Effector CD4-positive, alpha-beta T cell (primary cell): Measurements from ENCODE around the gene DOCK4.

Experiments used
- DNase-seq: peaks from one replicate; pipeline ENCODE4 v3.0.0-alpha.2; 2020

DOCK4 gene

GRCh38 chr7:111785076-111785475, 421.1 kb downstream of the DOCK4 start:
- no peak for DNase-seq

GRCh38 chr7:111784296-111784695, 421.9 kb downstream of the DOCK4 start:
- DNase-seq: no peak

GRCh38 chr7:111783854-111784253, 422.3 kb downstream of the DOCK4 start:
- no peak for DNase-seq

- DNase-seq: no peak
Observed at GRCh38 chr7:111780527-111780926, 425.7 kb downstream of the DOCK4 start.

- DNase-seq: no peak
Observed at GRCh38 chr7:111775206-111775605, 431.0 kb downstream of the DOCK4 start.

- no peak for DNase-seq
Observed at GRCh38 chr7:111772716-111773115, 433.5 kb downstream of the DOCK4 start.

- no peak for DNase-seq
Observed at GRCh38 chr7:111771638-111772037, 434.6 kb downstream of the DOCK4 start.

GRCh38 chr7:111770116-111770515, 436.1 kb downstream of the DOCK4 start:
- no peak for DNase-seq

GRCh38 chr7:111765751-111766643, 440.2 kb downstream of the DOCK4 start:
- DNase-seq: no peak

GRCh38 chr7:111763221-111763801, 442.9 kb downstream of the DOCK4 start:
- DNase-seq: no peak

GRCh38 chr7:111762799-111763198, 443.4 kb downstream of the DOCK4 start:
- DNase-seq: no peak

GRCh38 chr7:111762211-111762610, 444.0 kb downstream of the DOCK4 start:
- DNase-seq: no peak

- no peak for DNase-seq
Observed at GRCh38 chr7:111760043-111760442, 446.2 kb downstream of the DOCK4 start.

- no peak for DNase-seq
Observed at GRCh38 chr7:111758332-111758731, 447.9 kb downstream of the DOCK4 start.

GRCh38 chr7:111756687-111757178, 449.5 kb downstream of the DOCK4 start:
- no peak for DNase-seq

- DNase-seq: no peak
Observed at GRCh38 chr7:111755383-111755782, 450.8 kb downstream of the DOCK4 start.

- no peak for DNase-seq
Observed at GRCh38 chr7:111753968-111754367, 452.2 kb downstream of the DOCK4 start.

- DNase-seq: peak; percentile 33
Observed at GRCh38 chr7:111752022-111752582, 454.1 kb downstream of the DOCK4 start.

GRCh38 chr7:111750878-111751277, 455.3 kb downstream of the DOCK4 start:
- no peak for DNase-seq

- no peak for DNase-seq
Observed at GRCh38 chr7:111750228-111750627, 456.0 kb downstream of the DOCK4 start.

- DNase-seq: no peak
Observed at GRCh38 chr7:111749625-111750024, 456.6 kb downstream of the DOCK4 start.

- no peak for DNase-seq
Observed at GRCh38 chr7:111747718-111748117, 458.5 kb downstream of the DOCK4 start.

- no peak for DNase-seq
Observed at GRCh38 chr7:111746950-111747349, 459.2 kb downstream of the DOCK4 start.
